Measurements from ENCODE around the gene GPRC5B. TPM values are rescaled to one million over a fixed set of nuclear protein-coding genes. Genes with fewer than 3 reads are reported as not detected.

Gene GPRC5B
- total RNA-seq, 1 experiment from 2014 or later = 137 TPM

DNA sequence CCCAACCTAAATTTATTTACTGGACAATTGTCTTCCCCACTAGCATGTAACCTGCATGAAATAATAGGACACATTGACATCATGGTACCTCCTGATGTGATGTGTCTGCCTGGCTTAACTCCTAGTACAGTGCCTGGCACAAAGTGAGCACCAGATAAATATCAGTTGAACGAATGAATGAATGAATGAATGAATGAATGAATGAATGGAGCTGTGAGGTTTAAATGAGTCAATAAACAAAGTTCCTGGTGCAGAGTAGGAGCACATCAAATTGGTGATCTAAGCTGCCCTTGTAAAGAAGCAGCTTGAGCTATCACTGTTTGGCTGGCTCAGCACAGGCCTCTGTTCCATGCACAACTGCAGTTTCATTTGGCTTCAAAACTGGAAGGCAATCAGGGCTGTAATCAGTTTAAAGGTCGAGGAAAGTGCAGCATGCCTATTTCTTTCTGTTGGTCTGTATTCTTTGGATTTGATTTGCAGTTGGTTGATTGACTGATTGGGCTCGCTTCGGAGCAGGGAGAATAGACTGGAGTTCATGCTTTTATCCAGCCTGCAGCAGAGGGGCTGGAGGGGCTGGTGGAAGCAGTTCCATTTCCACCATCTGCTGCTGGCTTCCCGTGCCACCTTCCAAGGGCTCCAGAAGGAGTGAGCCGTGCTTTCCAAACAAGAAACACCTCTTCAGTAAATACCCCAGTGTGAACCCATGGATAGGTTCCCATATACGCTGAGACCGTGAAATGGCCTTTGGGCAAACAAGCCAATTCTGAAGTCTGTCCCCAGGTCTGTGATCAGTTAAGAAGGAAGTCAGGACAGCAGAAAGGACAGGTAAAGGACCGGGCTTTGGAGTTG lies 54.6 kb downstream of the GPRC5B start:
- Histone ChIP-seq H2BK20ac (ENCODE audit: low read depth, low read length, poor library complexity, severe bottlenecking) (no peak overlapping the region), H3K56ac (ENCODE audit: insufficient read length, low read depth, low read length) (no peak overlapping the region), H3K4me2 (ENCODE audit: insufficient read depth, insufficient read length, low read length) (no peak overlapping the region), H3K79me2 (ENCODE audit: insufficient read depth, low read length) (no peaks in the 10 kb centered on the region), H4K5ac (ENCODE audit: insufficient read length, low read depth, low read length) (no peak overlapping the region), H4K8ac (replicated peaks; ENCODE audit: insufficient read length, low read depth, low read length) (no peak overlapping the region), H3K9me3 (ENCODE audit: control insufficient read depth, low read depth, low read length) (no peaks in the 10 kb centered on the region), H2BK15ac (ENCODE audit: low read depth, low read length) (no peak overlapping the region), H3K27me3 (ENCODE audit: insufficient read depth, low read length) (no peaks in the 10 kb centered on the region), H2BK12ac (ENCODE audit: insufficient read length, low read depth, low read length) (no peak overlapping the region), H3K18ac (ENCODE audit: insufficient read length, low read depth, low read length) (no peak overlapping the region), H4K20me1 (ENCODE audit: control insufficient read depth, insufficient read depth, insufficient read length) (no peaks in the 10 kb centered on the region), H3T11ph (ENCODE audit: low read length) (no peak overlapping the region), H3K79me1 (ENCODE audit: insufficient read depth, low read depth, low read length, poor library complexity, severe bottlenecking) (no peaks in the 10 kb centered on the region), H3K23me2 (ENCODE audit: insufficient read length, low read depth, low read length, poor library complexity, severe bottlenecking) (no peaks in the 10 kb centered on the region), H4K91ac (ENCODE audit: insufficient read length, low read depth, low read length) (no peak overlapping the region), H2BK5ac (ENCODE audit: insufficient read length, low read length) (no peak overlapping the region), H2AFZ (ENCODE audit: low read length) (no peak overlapping the region), H3K9ac (ENCODE audit: extremely low read depth, insufficient read length, low read length) (no peak overlapping the region), H3K4me1 (ENCODE audit: insufficient read depth, low read length) (no peaks in the 10 kb centered on the region), H3K14ac (ENCODE audit: insufficient read depth, low read length) (no peak overlapping the region), H2AK5ac (ENCODE audit: insufficient read length, low read length) (no peak overlapping the region), H2BK120ac (ENCODE audit: low read depth, low read length, poor library complexity, severe bottlenecking) (no peak overlapping the region), H3K4ac (ENCODE audit: low read depth, low read length) (no peak overlapping the region), H3K23ac (ENCODE audit: insufficient read length, low read depth, low read length) (no peak overlapping the region), H3K27ac (ENCODE audit: insufficient read length, low read depth, low read length) (no peak overlapping the region)
- no CpG with 5 or more reads among the region's 9 CpGs for WGBS (ENCODE audit: extremely low coverage, insufficient read length, low lambda C conversion rate)
- H3K9me3 Mint-ChIP-seq = no peaks in the 10 kb centered on the region
- no peak overlapping the region for H3K4me3 Mint-ChIP-seq
- TF ChIP-seq, protein P1, sequence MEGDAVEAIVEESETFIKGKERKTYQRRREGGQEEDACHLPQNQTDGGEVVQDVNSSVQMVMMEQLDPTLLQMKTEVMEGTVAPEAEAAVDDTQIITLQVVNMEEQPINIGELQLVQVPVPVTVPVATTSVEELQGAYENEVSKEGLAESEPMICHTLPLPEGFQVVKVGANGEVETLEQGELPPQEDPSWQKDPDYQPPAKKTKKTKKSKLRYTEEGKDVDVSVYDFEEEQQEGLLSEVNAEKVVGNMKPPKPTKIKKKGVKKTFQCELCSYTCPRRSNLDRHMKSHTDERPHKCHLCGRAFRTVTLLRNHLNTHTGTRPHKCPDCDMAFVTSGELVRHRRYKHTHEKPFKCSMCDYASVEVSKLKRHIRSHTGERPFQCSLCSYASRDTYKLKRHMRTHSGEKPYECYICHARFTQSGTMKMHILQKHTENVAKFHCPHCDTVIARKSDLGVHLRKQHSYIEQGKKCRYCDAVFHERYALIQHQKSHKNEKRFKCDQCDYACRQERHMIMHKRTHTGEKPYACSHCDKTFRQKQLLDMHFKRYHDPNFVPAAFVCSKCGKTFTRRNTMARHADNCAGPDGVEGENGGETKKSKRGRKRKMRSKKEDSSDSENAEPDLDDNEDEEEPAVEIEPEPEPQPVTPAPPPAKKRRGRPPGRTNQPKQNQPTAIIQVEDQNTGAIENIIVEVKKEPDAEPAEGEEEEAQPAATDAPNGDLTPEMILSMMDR (conservative IDR thresholded peaks at IDR 0.05) = no peak
- H3K27ac Mint-ChIP-seq = no peak overlapping the region; a peak in 2 of 7 replicates
- peaks cover 0 to 3% of the 10 kb centered on the region in 2 experiments; a peak in 1 of 4 replicates for H3K4me1 Mint-ChIP-seq
- no peak for DNase-seq
- H3K36me3 Mint-ChIP-seq (ENCODE audit: insufficient read depth in 1 of 3, low read depth in 3 of 3) = peaks cover 0 to 2% (median 0%) of the 10 kb centered on the region in 3 experiments; a peak in 1 of 7 replicates
- no peaks in the 10 kb centered on the region for H3K27me3 Mint-ChIP-seq (ENCODE audit: low read depth)

Data from H9 (cell line).